Fibroblast of pulmonary artery (primary cell): ENCODE measurements around the gene OR2D2.

Experiments
- DNase-seq: peaks from one replicate; pipeline ENCODE4 v3.0.0-alpha.2; 2010; ENCODE audit warnings: low read depth
- H3K4me3 ChIP-seq: replicated peaks from 2 replicates; pipeline ENCODE4 v1.5.1; 2011; ENCODE audit warnings: low read depth, mild to moderate bottlenecking, control low read depth, low read length, moderate library complexity
- CTCF ChIP-seq: IDR thresholded peaks from 2 replicates; pipeline ENCODE4 v1.5.1; 2011; ENCODE audit warnings: mild to moderate bottlenecking, control low read depth, low read length, inconsistent platforms; ENCODE audit errors: missing control alignments

The OR2D2 gene

GRCh38 chr11:6892400-6892799 lies at the start of gene OR2D2:
Gene OR2D2 (minus strand): TSS chr11:6892500. CDS start chr11:6892500, 0 bp downstream.
- no peak for DNase-seq
- no peak for TF ChIP-seq CTCF
- H3K4me3 ChIP-seq: no peak within 1 kb of the TSS

- no peak for DNase-seq
- TF ChIP-seq CTCF: no peak
These were observed 49.7 kb upstream of the OR2D2 start for GRCh38 chr11:6941970-6942369.

GRCh38 chr11:6932145-6932544 lies 39.8 kb upstream of the OR2D2 start:
- TF ChIP-seq CTCF: no peak
- H3K4me3 ChIP-seq: no peak overlapping the region
- DNase-seq: no peak

More at GRCh38 chr11:6941970-6942369, 49.7 kb upstream of the OR2D2 start:
- no peak overlapping the region for H3K4me3 ChIP-seq

- TF ChIP-seq CTCF: no peak
- DNase-seq: peak; percentile 68
These were observed 38.9 kb upstream of the OR2D2 start for GRCh38 chr11:6931146-6931713.

GRCh38 chr11:6928916-6929315 lies 36.6 kb upstream of the OR2D2 start:
- TF ChIP-seq CTCF: no peak
- H3K4me3 ChIP-seq: no peak overlapping the region
- no peak for DNase-seq

More at GRCh38 chr11:6931146-6931713, 38.9 kb upstream of the OR2D2 start:
- no peak overlapping the region for H3K4me3 ChIP-seq

GRCh38 chr11:6927030-6927617 lies 34.8 kb upstream of the OR2D2 start:
- TF ChIP-seq CTCF: no peak
- no peak for DNase-seq
- H3K4me3 ChIP-seq: peak overlapping the region; percentile 91
